Measurements from ENCODE around the gene FBXO46.

Gene FBXO46

GRCh38 chr19:45779231-45780145, 48.8 kb upstream of the FBXO46 start (continued):
- TF ChIP-seq PRDM10 (tag by site-specific recombination; IDR thresholded peaks at IDR 0.05), result no peak
- TF ChIP-seq ZNF510 (tag by site-specific recombination; IDR thresholded peaks at IDR 0.05; ENCODE audit: insufficient replicate concordance), result no peak
- peak; percentile 18; the same call in 1 of the 2 replicates for TF ChIP-seq CTCF (tag by site-specific recombination; IDR thresholded peaks at IDR 0.05)
- TF ChIP-seq ZNF157 (tag by site-specific recombination; IDR thresholded peaks at IDR 0.05), result no peak
- TF ChIP-seq OSR2 (tag by site-specific recombination; IDR thresholded peaks at IDR 0.05), result no peak
- TF ChIP-seq ZNF292 (tag by site-specific recombination; IDR thresholded peaks at IDR 0.05; ENCODE audit: borderline replicate concordance, low read depth), result no peak
- no peak for TF ChIP-seq ZNF791 (tag by site-specific recombination; IDR thresholded peaks at IDR 0.05)
- TF ChIP-seq PRDM1 (tag by site-specific recombination; IDR thresholded peaks at IDR 0.05), result no peak
- no peak for TF ChIP-seq ZNF248 (tag by site-specific recombination; IDR thresholded peaks at IDR 0.05)
- no peak for TF ChIP-seq ZNF513 (tag by site-specific recombination; IDR thresholded peaks at IDR 0.05)
- TF ChIP-seq ZNF521 (tag by site-specific recombination; IDR thresholded peaks at IDR 0.05), result no peak
- TF ChIP-seq MYNN (tag by site-specific recombination; IDR thresholded peaks at IDR 0.05; ENCODE audit: borderline replicate concordance), result no peak
- TF ChIP-seq ZNF658 (tag by site-specific recombination; IDR thresholded peaks at IDR 0.05), result no peak
- TF ChIP-seq BCL11A (tag by site-specific recombination; IDR thresholded peaks at IDR 0.05; ENCODE audit: low read depth), result no peak
- no peak for TF ChIP-seq PRDM4 (tag by site-specific recombination; IDR thresholded peaks at IDR 0.05)
- no peak for TF ChIP-seq ZSCAN23 (tag by site-specific recombination; IDR thresholded peaks at IDR 0.05)
- TF ChIP-seq ZNF366 (tag by site-specific recombination; conservative IDR thresholded peaks at IDR 0.05), result no peak
- TF ChIP-seq GLIS2 (tag by site-specific recombination; IDR thresholded peaks at IDR 0.05), result peak; percentile 48
- 0 out of 2 replicates have a peak, but pooled peaks have one; percentile 19 for TF ChIP-seq ZBTB10 (tag by site-specific recombination; IDR thresholded peaks at IDR 0.05)
- TF ChIP-seq GLI2 (tag by site-specific recombination; IDR thresholded peaks at IDR 0.05; ENCODE audit: borderline replicate concordance, low read depth), result no peak
- no peak for TF ChIP-seq KLF7 (tag by site-specific recombination; IDR thresholded peaks at IDR 0.05; ENCODE audit: borderline replicate concordance)
- TF ChIP-seq MZF1 (tag by site-specific recombination; IDR thresholded peaks at IDR 0.05; ENCODE audit: borderline replicate concordance), result no peak
- TF ChIP-seq ZNF214 (tag by site-specific recombination; IDR thresholded peaks at IDR 0.05; ENCODE audit: borderline replicate concordance), result no peak
- TF ChIP-seq ZNF768 (tag by site-specific recombination; IDR thresholded peaks at IDR 0.05), result no peak
- 0 out of 2 replicates have a peak, but pooled peaks have one; percentile 39 for TF ChIP-seq ZNF580 (tag by site-specific recombination; IDR thresholded peaks at IDR 0.05)
- TF ChIP-seq ZNF133 (tag by site-specific recombination; IDR thresholded peaks at IDR 0.05), result no peak
- TF ChIP-seq ZNF175 (tag by site-specific recombination; IDR thresholded peaks at IDR 0.05), result no peak

Data from HEK293 (cell line).